ENCODE data around the gene CDKAL1.

Gene CDKAL1

GRCh38 chr6:20868397-20869096, 334.3 kb downstream of the CDKAL1 start:
- in situ Hi-C loops (cut with MboI; ENCODE audit: low sequenced_read_pairs): no loop called here

- in situ Hi-C loops (cut with MboI; ENCODE audit: low sequenced_read_pairs): no loop called here
Observed at GRCh38 chr6:20870021-20870420, 335.8 kb downstream of the CDKAL1 start.

GRCh38 chr6:20870493-20870892, 336.2 kb downstream of the CDKAL1 start:
- in situ Hi-C loops (cut with MboI; ENCODE audit: low sequenced_read_pairs): no loop called here

GRCh38 chr6:20873425-20874190, 339.4 kb downstream of the CDKAL1 start:
- in situ Hi-C loops (cut with MboI; ENCODE audit: low sequenced_read_pairs): no loop called here

- in situ Hi-C loops (cut with MboI; ENCODE audit: low sequenced_read_pairs): no loop called here
Observed at GRCh38 chr6:20875369-20875963, 341.2 kb downstream of the CDKAL1 start.

- in situ Hi-C loops (cut with MboI; ENCODE audit: low sequenced_read_pairs): no loop called here
Observed at GRCh38 chr6:20876036-20876435, 341.8 kb downstream of the CDKAL1 start.

- in situ Hi-C loops (cut with MboI; ENCODE audit: low sequenced_read_pairs): no loop called here
Observed at GRCh38 chr6:20876561-20876960, 342.3 kb downstream of the CDKAL1 start.

GRCh38 chr6:20877008-20877937, 343.0 kb downstream of the CDKAL1 start:
- in situ Hi-C loops (cut with MboI; ENCODE audit: low sequenced_read_pairs): no loop called here

- in situ Hi-C loops (cut with MboI; ENCODE audit: low sequenced_read_pairs): no loop called here
Observed at GRCh38 chr6:20879121-20879520, 344.9 kb downstream of the CDKAL1 start.

- in situ Hi-C loops (cut with MboI; ENCODE audit: low sequenced_read_pairs): no loop called here
Observed at GRCh38 chr6:20879526-20879925, 345.3 kb downstream of the CDKAL1 start.

GRCh38 chr6:20881365-20881764, 347.1 kb downstream of the CDKAL1 start:
- in situ Hi-C loops (cut with MboI; ENCODE audit: low sequenced_read_pairs): no loop called here

GRCh38 chr6:20882014-20882413, 347.8 kb downstream of the CDKAL1 start:
- in situ Hi-C loops (cut with MboI; ENCODE audit: low sequenced_read_pairs): no loop called here

- in situ Hi-C loops (cut with MboI; ENCODE audit: low sequenced_read_pairs): no loop called here
Observed at GRCh38 chr6:20885076-20885475, 350.8 kb downstream of the CDKAL1 start.

GRCh38 chr6:20891161-20891560, 356.9 kb downstream of the CDKAL1 start:
- in situ Hi-C loops (cut with MboI; ENCODE audit: low sequenced_read_pairs): no loop called here

GRCh38 chr6:20892365-20892764, 358.1 kb downstream of the CDKAL1 start:
- in situ Hi-C loops (cut with MboI; ENCODE audit: low sequenced_read_pairs): no loop called here

GRCh38 chr6:20893412-20893811, 359.2 kb downstream of the CDKAL1 start:
- in situ Hi-C loops (cut with MboI; ENCODE audit: low sequenced_read_pairs): no loop called here

GRCh38 chr6:20900389-20901160, 366.3 kb downstream of the CDKAL1 start:
- in situ Hi-C loops (cut with MboI; ENCODE audit: low sequenced_read_pairs): no loop called here

- in situ Hi-C loops (cut with MboI; ENCODE audit: low sequenced_read_pairs): no loop called here
Observed at GRCh38 chr6:20905377-20905776, 371.1 kb downstream of the CDKAL1 start.

GRCh38 chr6:20906945-20907344, 372.7 kb downstream of the CDKAL1 start:
- in situ Hi-C loops (cut with MboI; ENCODE audit: low sequenced_read_pairs): no loop called here

- in situ Hi-C loops (cut with MboI; ENCODE audit: low sequenced_read_pairs): no loop called here
Observed at GRCh38 chr6:20907486-20908071, 373.3 kb downstream of the CDKAL1 start.

Data from hTERT RPE-1 (cell line).